Caco-2 (cell line): Measurements from ENCODE around the gene CNTF. TPM values are rescaled to one million over a fixed set of nuclear protein-coding genes. Genes with fewer than 3 reads are reported as not detected.
A peak's percentile ranks its signal among the peaks of the same experiment; 100 is the strongest.

Source experiments
- BruUV-seq: library from RNA; stranded (reverse); fragments of 400-500 nt; replicated peaks from 2 replicates; lab custom pipeline; 2021; lab: Mats Ljungman, UMichigan
- CTCF ChIA-PET: fragments of 300-600 bp; sonication (Branson Sonifier 250); formaldehyde crosslinking; loops from one replicate; lab custom pipeline; 2022; ENCODE audit warnings: antibody characterized with exemption; lab: Charles Lee
- POLR2A ChIA-PET: fragments of 300-600 bp; sonication (Branson Sonifier 250); formaldehyde crosslinking; loops from one replicate; lab custom pipeline; 2022; ENCODE audit warnings: antibody characterized with exemption; lab: Charles Lee
- DNase-seq, 2 experiments: peaks; one replicate each; pipeline versions ENCODE4 v3.0.0 to v3.0.0-alpha.2; 2020 to 2022
- H3K27me3 ChIP-seq: replicated peaks from 2 replicates; pipeline ENCODE4 v1.6.0; 2011; ENCODE audit warnings: low read length; ENCODE audit not compliant: control insufficient read depth, insufficient read depth
- H3K36me3 ChIP-seq: 2 replicates; pipeline ENCODE4 v1.5.1; 2011; ENCODE audit warnings: low read length; ENCODE audit not compliant: control insufficient read depth, insufficient read depth
- H3K4me1 ChIP-seq: fragments of 250-450 bp; sonication (Bioruptor Pico); 2 replicates; pipeline ENCODE4 v1.5.1; 2020; ENCODE audit warnings: mild to moderate bottlenecking
- H3K4me3 ChIP-seq: 2 replicates; pipeline ENCODE4 v1.5.1; 2011; ENCODE audit warnings: low read depth, mild to moderate bottlenecking, control low read depth, low read length
- H3K9me3 ChIP-seq: fragments of 250-450 bp; sonication (Bioruptor Pico); 2 replicates; pipeline ENCODE4 v1.5.1; 2020; ENCODE audit warnings: mild to moderate bottlenecking, moderate library complexity
- H3K27ac Mint-ChIP-seq: one replicate; pipeline ENCODE4 v1.8.0; 2022; ENCODE audit warnings: mixed read lengths; ENCODE audit not compliant: unreplicated experiment
- H3K27me3 Mint-ChIP-seq: one replicate; pipeline ENCODE4 v1.8.0; 2022; ENCODE audit warnings: mixed read lengths; ENCODE audit not compliant: insufficient read depth, unreplicated experiment
- H3K36me3 Mint-ChIP-seq: one replicate; pipeline ENCODE4 v1.8.0; 2022; ENCODE audit warnings: mild to moderate bottlenecking, mixed read lengths; ENCODE audit not compliant: insufficient read depth, unreplicated experiment
- H3K4me1 Mint-ChIP-seq: one replicate; pipeline ENCODE4 v1.8.0; 2022; ENCODE audit warnings: low read depth, mixed read lengths; ENCODE audit not compliant: unreplicated experiment
- H3K4me3 Mint-ChIP-seq: one replicate; pipeline ENCODE4 v1.8.0; 2022; ENCODE audit warnings: mild to moderate bottlenecking, moderate library complexity, mixed read lengths; ENCODE audit not compliant: unreplicated experiment
- H3K9me3 Mint-ChIP-seq: one replicate; pipeline ENCODE4 v1.8.0; 2022; ENCODE audit warnings: mixed read lengths; ENCODE audit not compliant: unreplicated experiment
- CTCF ChIP-seq, 2 experiments: fragments of 200-600 bp in 1 of 2; IDR thresholded peaks; 1 replicate in 1 of 2; 2 replicates in 1 of 2; pipeline versions ENCODE4 v1.5.1 to v1.8.0; 2011 to 2022; ENCODE audit warnings: antibody characterized with exemption in 1 of 2, control low read depth in 1 of 2, inconsistent platforms in 1 of 2, low read depth in 1 of 2, low read length in 1 of 2, mild to moderate bottlenecking in 1 of 2, moderate library complexity in 1 of 2; ENCODE audit not compliant: insufficient read depth in 1 of 2, severe bottlenecking in 1 of 2, unreplicated experiment in 1 of 2
- intact Hi-C: fragments of 100-400 bp; cut with micrococcal nuclease; formaldehyde crosslinking; loops from one replicate; pipeline ENCODE4 v1.10.0; 2022; ENCODE audit not compliant: unreplicated experiment
- total RNA-seq: library from RNA; stranded (reverse); gene quantifications from 2 replicates; pipeline ENCODE4 v1.2.3, GENCODE V29; 2022

Gene CNTF
- total RNA-seq, 1 experiment from 2014 or later: 3.3 TPM

GRCh38 chr11:58574881-58575280 is 47.6 kb upstream of the CNTF start:
- H3K27me3 ChIP-seq: no peaks in the 10 kb centered on the region
- H3K36me3 ChIP-seq: no peaks in the 10 kb centered on the region
- Mint-ChIP-seq H3K27ac (no peak overlapping the region), H3K4me1 (no peaks in the 10 kb centered on the region), H3K36me3 (peaks cover 23% of the 10 kb centered on the region), H3K9me3 (no peaks in the 10 kb centered on the region), H3K4me3 (no peak overlapping the region), H3K27me3 (no peaks in the 10 kb centered on the region)
- intact Hi-C loops: loop anchor here (5.0 kb wide), 2 partner anchors 582 to 798 kb away; no protein-coding TSS in a partner anchor
- no peaks in the 10 kb centered on the region for H3K4me1 ChIP-seq
- no peak for TF ChIP-seq CTCF (IDR thresholded peaks at IDR 0.05; ENCODE audit: insufficient read depth in 1 of 2, low read depth in 1 of 2, low read length in 1 of 2, severe bottlenecking in 1 of 2, unreplicated experiment in 1 of 2)
- no TSS peak for BruUV-seq
- CTCF ChIA-PET: no interaction called here
- H3K4me3 ChIP-seq: no peak overlapping the region
- POLR2A ChIA-PET: no interaction called here
- no peak for DNase-seq
- H3K9me3 ChIP-seq: no peaks in the 10 kb centered on the region

- Histone ChIP-seq H3K36me3 (no peaks in the 10 kb centered on the region), H3K4me1 (no peaks in the 10 kb centered on the region), H3K4me3 (peak within 1 kb of the TSS; percentile 78), H3K9me3 (no peaks in the 10 kb centered on the region), H3K27me3 (no peaks in the 10 kb centered on the region)
- Mint-ChIP-seq H3K4me1 (no peaks in the 10 kb centered on the region), H3K27ac (peak within 1 kb of the TSS; percentile 99), H3K36me3 (peaks cover 26% of the 10 kb centered on the region), H3K9me3 (no peaks in the 10 kb centered on the region), H3K27me3 (no peaks in the 10 kb centered on the region), H3K4me3 (peak within 1 kb of the TSS; percentile 99)
- no TSS peak for BruUV-seq
- TF ChIP-seq CTCF (IDR thresholded peaks at IDR 0.05; ENCODE audit: insufficient read depth in 1 of 2, low read depth in 1 of 2, low read length in 1 of 2, severe bottlenecking in 1 of 2, unreplicated experiment in 1 of 2): no peak
- DNase-seq: no peak
- POLR2A ChIA-PET: no interaction called here
- CTCF ChIA-PET: interaction anchor here (0.6 to 0.8 kb wide), 2 partner anchors 583 to 1041 kb away, joined by 3 to 4 read pairs; no protein-coding TSS in a partner anchor
- intact Hi-C loops: loop anchor here (5.0 kb wide), 2 partner anchors 582 to 798 kb away; no protein-coding TSS in a partner anchor
Measured at GRCh38 chr11:58575377-58576020, 47.0 kb upstream of the CNTF start, which contains the start of gene LPXN. TSS of gene LPXN (minus strand) at chr11:58575856. CDS start at chr11:58575772, 84 bp downstream.

GRCh38 chr11:58576887-58577471 is 45.5 kb upstream of the CNTF start:
- no TSS peak for BruUV-seq
- Mint-ChIP-seq H3K4me1 (no peaks in the 10 kb centered on the region), H3K9me3 (no peaks in the 10 kb centered on the region), H3K27me3 (no peaks in the 10 kb centered on the region), H3K36me3 (peaks cover 35% of the 10 kb centered on the region), H3K27ac (peak overlapping the region; percentile 99), H3K4me3 (peak overlapping the region; percentile 99)
- no peak for DNase-seq
- no peaks in the 10 kb centered on the region for H3K4me1 ChIP-seq
- intact Hi-C loops: loop anchor here (1.0 to 5.0 kb wide), 6 partner anchors 41 to 800 kb away; no protein-coding TSS in a partner anchor
- POLR2A ChIA-PET: no interaction called here
- H3K27me3 ChIP-seq: no peaks in the 10 kb centered on the region
- H3K36me3 ChIP-seq: no peaks in the 10 kb centered on the region
- CTCF ChIA-PET: interaction anchor here (0.8 to 2.2 kb wide), 5 partner anchors 9 to 324 kb away, joined by 4 to 11 read pairs (median 8); no protein-coding TSS in a partner anchor
- peak overlapping the region; percentile 78 for H3K4me3 ChIP-seq
- peak; percentile 39 to 44 for TF ChIP-seq CTCF (IDR thresholded peaks at IDR 0.05; ENCODE audit: insufficient read depth in 1 of 2, low read depth in 1 of 2, low read length in 1 of 2, severe bottlenecking in 1 of 2, unreplicated experiment in 1 of 2)
- no peaks in the 10 kb centered on the region for H3K9me3 ChIP-seq
